Measurements from ENCODE around the gene BCL2. TPM values are rescaled to one million over a fixed set of nuclear protein-coding genes. Genes with fewer than 3 reads are reported as not detected.

BCL2 gene
- total and polyA plus RNA-seq, 4 donors, result 2.6 to 25.4 (median 14.0) TPM

DNA sequence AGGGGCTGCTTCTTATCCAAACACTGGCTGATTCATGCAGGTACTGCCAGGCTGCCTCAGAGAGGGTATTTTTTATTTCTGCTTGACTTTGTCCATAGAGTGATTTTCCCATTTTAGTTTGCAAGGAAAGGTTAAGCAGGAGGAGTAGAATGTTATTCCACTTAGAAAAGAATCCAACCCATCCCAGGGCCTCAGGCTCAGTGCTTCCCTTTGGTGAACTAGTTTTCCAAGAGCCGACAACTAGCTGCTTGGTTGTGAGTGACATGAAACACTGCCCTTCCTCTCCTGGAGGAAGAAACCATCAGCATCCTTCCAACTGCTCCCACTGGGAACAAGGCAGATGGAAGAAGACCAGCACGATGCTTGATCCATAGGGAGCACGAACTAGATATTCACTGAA, 58.5 kb downstream of the BCL2 start:
- Histone ChIP-seq H3K36me3 (ENCODE audit: control insufficient read depth in 1 of 2, insufficient read depth in 2 of 2, low read length in 1 of 2) (no peaks in the 10 kb centered on the region), H3K27me3 (ENCODE audit: control insufficient read depth in 1 of 2, insufficient read depth in 2 of 2, low read length in 1 of 2) (no peaks in the 10 kb centered on the region), H3K27ac (ENCODE audit: low read depth in 1 of 2, low read length in 2 of 2) (peak overlapping the region in 1 of 2 donors; percentile 73), H3K9me3 (ENCODE audit: control insufficient read depth, low read length) (no peaks in the 10 kb centered on the region), H3K4me1 (ENCODE audit: control insufficient read depth in 1 of 2, insufficient read depth in 2 of 2, low read length in 2 of 2) (no peaks in the 10 kb centered on the region), H3K4me3 (ENCODE audit: low read length in 2 of 2) (no peak overlapping the region)
- no peak for DNase-seq
- ATAC-seq (ENCODE audit: low FRiP score), result no peak
- 96 to 98% methylated on average over 3 of the region's 3 CpGs for WGBS, 2 donors
- intact Hi-C loops (cut with DNase I), result loop anchor here in 1 of 2 donors (5.0 kb wide), 2 partner anchors 114 to 129 kb away; no protein-coding TSS in a partner anchor

DNA sequence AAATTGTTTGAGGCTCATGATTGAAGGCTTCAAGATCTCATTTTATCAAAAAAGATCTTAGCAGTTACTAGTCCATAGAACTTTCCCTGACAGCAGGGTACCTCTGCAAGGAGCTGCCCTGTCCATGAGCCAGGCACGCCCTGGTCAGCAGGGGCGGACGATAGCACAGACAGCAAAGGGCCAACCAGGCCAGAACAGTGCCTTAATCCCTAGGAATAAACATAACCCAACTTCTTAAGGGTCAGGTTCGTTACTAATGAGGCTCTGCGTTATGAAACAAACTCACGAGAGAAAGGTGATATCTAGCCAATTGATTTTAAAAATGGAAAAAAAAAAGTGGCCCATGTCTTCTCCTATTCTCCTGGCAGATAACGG, 59.2 kb downstream of the BCL2 start:
- no peaks in the 10 kb centered on the region for H3K4me1 ChIP-seq (ENCODE audit: control insufficient read depth in 1 of 2, insufficient read depth in 2 of 2, low read length in 2 of 2)
- WGBS, 2 donors, result 78 to 79% methylated on average over 7 of the region's 7 CpGs
- H3K9me3 ChIP-seq (ENCODE audit: control insufficient read depth, low read length), result no peaks in the 10 kb centered on the region
- no peaks in the 10 kb centered on the region for H3K36me3 ChIP-seq (ENCODE audit: control insufficient read depth in 1 of 2, insufficient read depth in 2 of 2, low read length in 1 of 2)
- no peak for DNase-seq
- H3K27me3 ChIP-seq (ENCODE audit: control insufficient read depth in 1 of 2, insufficient read depth in 2 of 2, low read length in 1 of 2), result no peaks in the 10 kb centered on the region
- no peak overlapping the region for H3K27ac ChIP-seq (ENCODE audit: low read depth in 1 of 2, low read length in 2 of 2)
- no peak for ATAC-seq (ENCODE audit: low FRiP score)
- no peak overlapping the region for H3K4me3 ChIP-seq (ENCODE audit: low read length in 2 of 2)
- intact Hi-C loops (cut with DNase I), result loop anchor here in 1 of 2 donors (5.0 kb wide), 2 partner anchors 113 to 128 kb away; no protein-coding TSS in a partner anchor

DNA sequence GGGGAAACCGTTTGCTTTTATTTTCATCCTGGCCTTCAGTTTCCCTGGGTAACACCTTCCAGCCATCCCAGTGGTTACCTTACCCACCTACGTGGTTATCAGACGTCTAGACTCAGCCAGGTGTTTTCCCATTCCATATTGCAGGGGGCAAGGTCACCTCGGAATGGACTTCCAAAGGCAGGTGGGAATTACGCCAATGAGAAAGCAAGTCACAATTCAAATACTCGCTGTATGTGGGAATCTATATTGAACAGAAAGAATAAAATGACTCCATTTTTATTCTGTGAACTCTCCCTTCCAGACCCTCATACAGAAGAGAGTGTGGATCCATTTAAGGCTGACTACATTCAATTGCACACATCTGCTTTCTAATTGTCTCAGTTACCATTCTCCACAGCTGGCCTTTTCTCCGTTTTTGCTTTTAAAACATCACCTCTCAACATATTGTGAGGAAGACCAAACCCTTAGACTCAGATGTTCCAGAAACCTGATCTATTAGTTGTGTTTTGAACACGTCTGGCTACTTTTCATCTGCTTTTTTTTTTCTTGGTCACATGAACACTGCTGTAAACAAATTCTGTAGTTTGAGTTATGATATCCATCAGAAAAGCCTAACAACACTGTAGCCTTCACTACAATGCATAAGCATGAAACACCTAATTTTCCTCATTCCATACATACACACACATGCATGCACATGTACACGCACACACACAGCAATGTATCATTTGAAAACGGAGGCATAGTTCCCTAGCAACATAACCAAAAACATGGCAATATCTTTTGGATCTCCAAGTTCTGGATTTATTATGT, 59.8 kb downstream of the BCL2 start:
- no peaks in the 10 kb centered on the region for H3K4me1 ChIP-seq (ENCODE audit: control insufficient read depth in 1 of 2, insufficient read depth in 2 of 2, low read length in 2 of 2)
- DNase-seq (no peak), ATAC-seq (ENCODE audit: low FRiP score) (no peak)
- H3K27ac ChIP-seq (ENCODE audit: low read depth in 1 of 2, low read length in 2 of 2), result no peak overlapping the region
- WGBS, 2 donors, result 86 to 88% methylated on average over 10 of the region's 10 CpGs
- no peaks in the 10 kb centered on the region for H3K36me3 ChIP-seq (ENCODE audit: control insufficient read depth in 1 of 2, insufficient read depth in 2 of 2, low read length in 1 of 2)
- no peaks in the 10 kb centered on the region for H3K9me3 ChIP-seq (ENCODE audit: control insufficient read depth, low read length)
- H3K4me3 ChIP-seq (ENCODE audit: low read length in 2 of 2), result no peak overlapping the region
- no peaks in the 10 kb centered on the region for H3K27me3 ChIP-seq (ENCODE audit: control insufficient read depth in 1 of 2, insufficient read depth in 2 of 2, low read length in 1 of 2)
- intact Hi-C loops (cut with DNase I), result loop anchor here in 1 of 2 donors (2.0 to 5.0 kb wide), 3 partner anchors 19 to 127 kb away; no protein-coding TSS in a partner anchor

GRCh38 chr18:63258749-63259566, 60.6 kb downstream of the BCL2 start:
- no peak overlapping the region for H3K4me3 ChIP-seq (ENCODE audit: low read length in 2 of 2)
- no peaks in the 10 kb centered on the region for H3K36me3 ChIP-seq (ENCODE audit: control insufficient read depth in 1 of 2, insufficient read depth in 2 of 2, low read length in 1 of 2)
- no peaks in the 10 kb centered on the region for H3K27me3 ChIP-seq (ENCODE audit: control insufficient read depth in 1 of 2, insufficient read depth in 2 of 2, low read length in 1 of 2)
- no peaks in the 10 kb centered on the region for H3K4me1 ChIP-seq (ENCODE audit: control insufficient read depth in 1 of 2, insufficient read depth in 2 of 2, low read length in 2 of 2)
- no peak overlapping the region for H3K27ac ChIP-seq (ENCODE audit: low read depth in 1 of 2, low read length in 2 of 2)
- ATAC-seq (ENCODE audit: low FRiP score) (no peak), DNase-seq (no peak)
- H3K9me3 ChIP-seq (ENCODE audit: control insufficient read depth, low read length), result no peaks in the 10 kb centered on the region
- intact Hi-C loops (cut with DNase I), result loop anchor here in 1 of 2 donors (2.0 kb wide), 1 partner anchor 18 kb away; no protein-coding TSS in a partner anchor
- 88 to 91% methylated on average over 16 of the region's 16 CpGs for WGBS, 2 donors

GRCh38 chr18:63257453-63257852, 62.1 kb downstream of the BCL2 start:
- WGBS, 2 donors, result 90 to 95% methylated on average over 5 of the region's 5 CpGs
- Histone ChIP-seq H3K4me3 (ENCODE audit: low read length in 2 of 2) (no peak overlapping the region), H3K36me3 (ENCODE audit: control insufficient read depth in 1 of 2, insufficient read depth in 2 of 2, low read length in 1 of 2) (no peaks in the 10 kb centered on the region), H3K4me1 (ENCODE audit: control insufficient read depth in 1 of 2, insufficient read depth in 2 of 2, low read length in 2 of 2) (no peaks in the 10 kb centered on the region), H3K27me3 (ENCODE audit: control insufficient read depth in 1 of 2, insufficient read depth in 2 of 2, low read length in 1 of 2) (no peaks in the 10 kb centered on the region), H3K27ac (ENCODE audit: low read depth in 1 of 2, low read length in 2 of 2) (no peak overlapping the region), H3K9me3 (ENCODE audit: control insufficient read depth, low read length) (no peaks in the 10 kb centered on the region)
- ATAC-seq (ENCODE audit: low FRiP score) (no peak), DNase-seq (no peak)
- intact Hi-C loops (cut with DNase I), result no loop called here

DNA sequence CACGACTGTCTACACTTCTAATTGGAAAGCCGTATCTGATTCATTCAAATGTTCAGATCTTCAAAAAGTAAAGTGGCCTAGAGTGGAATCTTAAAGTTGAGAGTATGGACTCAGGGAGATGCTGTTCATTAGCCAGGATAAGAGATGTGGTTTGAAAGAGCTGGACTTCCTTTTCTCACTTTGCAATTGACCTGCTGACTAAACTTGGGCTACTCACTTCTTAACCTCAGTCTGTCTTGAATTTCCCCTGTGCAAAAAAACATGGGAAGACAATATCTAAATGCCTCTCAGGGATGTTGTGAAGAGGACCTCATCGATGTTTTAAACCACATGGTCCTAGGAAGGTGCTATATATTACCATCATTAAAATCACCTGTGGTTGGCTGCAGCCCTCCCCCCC, 64.1 kb downstream of the BCL2 start:
- Histone ChIP-seq H3K4me1 (ENCODE audit: control insufficient read depth in 1 of 2, insufficient read depth in 2 of 2, low read length in 2 of 2) (no peaks in the 10 kb centered on the region), H3K27ac (ENCODE audit: low read depth in 1 of 2, low read length in 2 of 2) (no peak overlapping the region)

GRCh38 chr18:63254716-63255399, 64.7 kb downstream of the BCL2 start:
- intact Hi-C loops (cut with DNase I), result no loop called here
- WGBS, 2 donors, result 82 to 97% methylated on average over 4 of the region's 4 CpGs
- no peak overlapping the region for H3K4me3 ChIP-seq (ENCODE audit: low read length in 2 of 2)
- DNase-seq (no peak), ATAC-seq (ENCODE audit: low FRiP score) (no peak)
- no peaks in the 10 kb centered on the region for H3K27me3 ChIP-seq (ENCODE audit: control insufficient read depth in 1 of 2, insufficient read depth in 2 of 2, low read length in 1 of 2)
- no peaks in the 10 kb centered on the region for H3K36me3 ChIP-seq (ENCODE audit: control insufficient read depth in 1 of 2, insufficient read depth in 2 of 2, low read length in 1 of 2)
- no peaks in the 10 kb centered on the region for H3K9me3 ChIP-seq (ENCODE audit: control insufficient read depth, low read length)
- no peaks in the 10 kb centered on the region for H3K4me1 ChIP-seq (ENCODE audit: control insufficient read depth in 1 of 2, insufficient read depth in 2 of 2, low read length in 2 of 2)
- no peak overlapping the region for H3K27ac ChIP-seq (ENCODE audit: low read depth in 1 of 2, low read length in 2 of 2)

More for the DNA sequence above, 64.1 kb downstream of the BCL2 start:
- ATAC-seq (ENCODE audit: low FRiP score) (no peak), DNase-seq (no peak)
- Histone ChIP-seq H3K4me3 (ENCODE audit: low read length in 2 of 2) (no peak overlapping the region), H3K27me3 (ENCODE audit: control insufficient read depth in 1 of 2, insufficient read depth in 2 of 2, low read length in 1 of 2) (no peaks in the 10 kb centered on the region), H3K9me3 (ENCODE audit: control insufficient read depth, low read length) (no peaks in the 10 kb centered on the region), H3K36me3 (ENCODE audit: control insufficient read depth in 1 of 2, insufficient read depth in 2 of 2, low read length in 1 of 2) (no peaks in the 10 kb centered on the region)
- WGBS, 2 donors, result 93 to 94% methylated on average over 3 of the region's 3 CpGs
- intact Hi-C loops (cut with DNase I), result no loop called here

All from aorta (tissue), 5 donors.